HepG2 (cell line): ENCODE data around the gene POC1B.

Experiments used
- CEBPB ChIP-seq: IDR thresholded peaks from 2 replicates; pipeline ENCODE4 v1.6.1; 2011; ENCODE audit warnings: low read depth, low read length, improper control_type of control experiment, borderline replicate concordance
- ESRRA ChIP-seq: sonication (generic); formaldehyde crosslinking; IDR thresholded peaks from 2 replicates; pipeline ENCODE4 v1.5.1; 2020; ENCODE audit warnings: mild to moderate bottlenecking, low read depth, missing genetic modification reagents
- MAF1 ChIP-seq: sonication (generic); formaldehyde crosslinking; IDR thresholded peaks from 2 replicates; pipeline ENCODE4 v1.5.0; 2020; ENCODE audit warnings: missing genetic modification reagents, borderline replicate concordance
- RBAK ChIP-seq: sonication (generic); formaldehyde crosslinking; IDR thresholded peaks from 2 replicates; pipeline ENCODE4 v1.5.1; 2020; ENCODE audit warnings: mild to moderate bottlenecking, missing genetic modification reagents
- ZNF138 ChIP-seq: sonication (generic); formaldehyde crosslinking; IDR thresholded peaks from 2 replicates; pipeline ENCODE4 v1.5.0; 2020; ENCODE audit warnings: mild to moderate bottlenecking, low read depth, missing genetic modification reagents
- ZNF543 ChIP-seq: sonication (generic); formaldehyde crosslinking; IDR thresholded peaks from 2 replicates; pipeline ENCODE4 v1.4.0; 2020; ENCODE audit warnings: mild to moderate bottlenecking, missing genetic modification reagents
- TF ChIP-seq, protein P1 (sequence below): sonication (generic); formaldehyde crosslinking; IDR thresholded peaks from 2 replicates; pipeline ENCODE4 v1.5.0; 2020; ENCODE audit warnings: mild to moderate bottlenecking, missing genetic modification reagents, moderate library complexity

DNA sequence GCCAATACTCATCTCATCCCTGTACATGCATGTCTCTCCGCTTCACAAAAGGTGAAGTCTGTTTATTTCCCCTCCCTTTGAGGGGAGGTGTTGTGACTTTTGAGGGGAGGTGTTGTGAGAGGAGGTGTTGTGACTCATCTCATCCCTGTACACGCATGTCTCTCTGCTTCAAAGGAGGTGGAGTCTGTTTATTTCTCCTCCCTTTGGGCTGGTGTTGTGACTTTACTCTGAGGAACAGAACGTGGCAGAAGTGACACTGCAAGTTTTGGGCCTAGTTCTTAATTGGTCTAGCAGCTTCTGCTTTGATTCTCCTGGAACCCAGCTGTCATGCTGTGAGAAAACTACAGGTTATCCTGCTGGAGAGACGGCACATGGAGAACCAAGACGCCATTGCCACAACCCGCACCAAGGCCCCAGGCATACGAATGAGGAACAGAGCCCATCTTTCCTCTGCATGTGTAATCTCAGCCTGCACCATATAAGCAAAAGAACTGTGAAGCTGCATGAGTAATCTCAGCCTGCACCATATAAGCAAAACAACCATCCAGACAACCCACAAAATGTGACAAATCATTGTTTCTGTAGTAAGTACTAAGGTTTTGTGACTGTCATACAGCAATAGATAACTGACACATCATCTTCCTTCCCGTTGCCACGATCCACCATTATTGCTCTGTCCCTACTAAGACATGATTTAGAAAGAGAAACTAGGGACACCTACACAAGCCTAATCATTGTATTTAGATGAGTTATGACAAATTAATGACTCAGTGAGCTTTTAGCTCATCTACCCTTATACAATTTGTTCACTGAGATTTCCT, 31.2 kb downstream of the POC1B start:
- TF ChIP-seq ESRRA (CRISPR knock-in tag) (no peak), ZNF138 (CRISPR knock-in tag) (no peak), MAF1 (CRISPR knock-in tag) (no peak), ZNF543 (CRISPR knock-in tag) (no peak), RBAK (CRISPR knock-in tag) (no peak), CEBPB (no peak)
- TF ChIP-seq, protein P1, sequence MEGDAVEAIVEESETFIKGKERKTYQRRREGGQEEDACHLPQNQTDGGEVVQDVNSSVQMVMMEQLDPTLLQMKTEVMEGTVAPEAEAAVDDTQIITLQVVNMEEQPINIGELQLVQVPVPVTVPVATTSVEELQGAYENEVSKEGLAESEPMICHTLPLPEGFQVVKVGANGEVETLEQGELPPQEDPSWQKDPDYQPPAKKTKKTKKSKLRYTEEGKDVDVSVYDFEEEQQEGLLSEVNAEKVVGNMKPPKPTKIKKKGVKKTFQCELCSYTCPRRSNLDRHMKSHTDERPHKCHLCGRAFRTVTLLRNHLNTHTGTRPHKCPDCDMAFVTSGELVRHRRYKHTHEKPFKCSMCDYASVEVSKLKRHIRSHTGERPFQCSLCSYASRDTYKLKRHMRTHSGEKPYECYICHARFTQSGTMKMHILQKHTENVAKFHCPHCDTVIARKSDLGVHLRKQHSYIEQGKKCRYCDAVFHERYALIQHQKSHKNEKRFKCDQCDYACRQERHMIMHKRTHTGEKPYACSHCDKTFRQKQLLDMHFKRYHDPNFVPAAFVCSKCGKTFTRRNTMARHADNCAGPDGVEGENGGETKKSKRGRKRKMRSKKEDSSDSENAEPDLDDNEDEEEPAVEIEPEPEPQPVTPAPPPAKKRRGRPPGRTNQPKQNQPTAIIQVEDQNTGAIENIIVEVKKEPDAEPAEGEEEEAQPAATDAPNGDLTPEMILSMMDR (CRISPR knock-in tag), result no peak
